PC-9 (cell line): ENCODE data around the gene HMGN4.

Experiments
- EZH2 ChIP-seq: fragments of 200-600 bp; sonication (generic); IDR thresholded peaks from 2 replicates; pipeline ENCODE4 v1.8.0; 2017; ENCODE audit warnings: antibody characterized with exemption, low read depth
- TF ChIP-seq, protein P1 (sequence below): fragments of 200-600 bp; sonication (generic); conservative IDR thresholded peaks from 2 replicates; pipeline ENCODE4 v1.6.1; 2017; ENCODE audit warnings: mixed run types, antibody characterized with exemption, mild to moderate bottlenecking, moderate library complexity

DNA sequence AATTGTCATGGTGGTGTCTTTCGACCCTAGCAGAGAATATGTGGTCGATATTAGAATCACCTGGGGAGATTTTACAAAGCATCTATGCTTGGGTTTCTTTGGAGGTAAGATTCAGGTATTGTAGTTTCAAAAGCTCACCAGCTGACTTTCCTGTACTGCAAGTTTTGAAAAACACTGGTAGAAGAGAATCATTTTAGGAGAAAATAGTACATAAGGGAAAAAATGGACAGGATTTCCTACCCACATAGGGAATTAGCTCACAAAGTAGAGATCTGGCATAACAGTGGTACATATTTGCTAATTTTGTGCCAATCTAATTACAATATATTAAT, 31.2 kb downstream of the HMGN4 start:
- TF ChIP-seq, protein P1, sequence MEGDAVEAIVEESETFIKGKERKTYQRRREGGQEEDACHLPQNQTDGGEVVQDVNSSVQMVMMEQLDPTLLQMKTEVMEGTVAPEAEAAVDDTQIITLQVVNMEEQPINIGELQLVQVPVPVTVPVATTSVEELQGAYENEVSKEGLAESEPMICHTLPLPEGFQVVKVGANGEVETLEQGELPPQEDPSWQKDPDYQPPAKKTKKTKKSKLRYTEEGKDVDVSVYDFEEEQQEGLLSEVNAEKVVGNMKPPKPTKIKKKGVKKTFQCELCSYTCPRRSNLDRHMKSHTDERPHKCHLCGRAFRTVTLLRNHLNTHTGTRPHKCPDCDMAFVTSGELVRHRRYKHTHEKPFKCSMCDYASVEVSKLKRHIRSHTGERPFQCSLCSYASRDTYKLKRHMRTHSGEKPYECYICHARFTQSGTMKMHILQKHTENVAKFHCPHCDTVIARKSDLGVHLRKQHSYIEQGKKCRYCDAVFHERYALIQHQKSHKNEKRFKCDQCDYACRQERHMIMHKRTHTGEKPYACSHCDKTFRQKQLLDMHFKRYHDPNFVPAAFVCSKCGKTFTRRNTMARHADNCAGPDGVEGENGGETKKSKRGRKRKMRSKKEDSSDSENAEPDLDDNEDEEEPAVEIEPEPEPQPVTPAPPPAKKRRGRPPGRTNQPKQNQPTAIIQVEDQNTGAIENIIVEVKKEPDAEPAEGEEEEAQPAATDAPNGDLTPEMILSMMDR = no peak
- TF ChIP-seq EZH2 = no peak
